PC-3 (cell line): Measurements from ENCODE around the gene BCO1.

ENCODE experiments used
- EZH2 ChIP-seq: fragments of 300-600 bp; sonication (generic); IDR thresholded peaks from one replicate; pipeline ENCODE4 v1.6.1; 2017; ENCODE audit warnings: antibody characterized with exemption, mild to moderate bottlenecking, low read length; ENCODE audit not compliant: unreplicated experiment
- TF ChIP-seq, protein P1 (sequence below): fragments of 300-600 bp; sonication (generic); conservative IDR thresholded peaks from 2 replicates; pipeline ENCODE4 v1.5.1; 2017; ENCODE audit warnings: antibody characterized with exemption, low read depth, mild to moderate bottlenecking, low read length

DNA sequence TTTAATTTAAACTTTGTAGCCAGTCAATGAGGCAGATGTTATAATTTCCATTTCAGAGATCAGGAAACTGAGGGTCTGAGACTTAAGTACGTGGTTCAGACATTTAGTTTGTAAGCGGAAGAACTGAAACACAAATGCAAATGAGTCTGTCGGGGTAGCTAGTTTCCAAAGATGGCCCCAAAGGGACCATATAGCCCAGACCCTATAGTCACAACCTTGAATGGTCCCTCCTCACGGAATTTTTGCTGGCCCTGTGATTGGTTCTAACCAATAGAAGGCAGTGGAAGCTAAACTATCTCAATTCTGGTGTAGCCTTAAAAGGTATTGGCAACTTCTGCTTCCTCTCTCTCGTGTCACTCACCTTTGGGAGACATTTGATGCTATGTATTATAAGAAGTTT, 7.5 kb upstream of the BCO1 start:
- no peak for TF ChIP-seq EZH2
- TF ChIP-seq, protein P1, sequence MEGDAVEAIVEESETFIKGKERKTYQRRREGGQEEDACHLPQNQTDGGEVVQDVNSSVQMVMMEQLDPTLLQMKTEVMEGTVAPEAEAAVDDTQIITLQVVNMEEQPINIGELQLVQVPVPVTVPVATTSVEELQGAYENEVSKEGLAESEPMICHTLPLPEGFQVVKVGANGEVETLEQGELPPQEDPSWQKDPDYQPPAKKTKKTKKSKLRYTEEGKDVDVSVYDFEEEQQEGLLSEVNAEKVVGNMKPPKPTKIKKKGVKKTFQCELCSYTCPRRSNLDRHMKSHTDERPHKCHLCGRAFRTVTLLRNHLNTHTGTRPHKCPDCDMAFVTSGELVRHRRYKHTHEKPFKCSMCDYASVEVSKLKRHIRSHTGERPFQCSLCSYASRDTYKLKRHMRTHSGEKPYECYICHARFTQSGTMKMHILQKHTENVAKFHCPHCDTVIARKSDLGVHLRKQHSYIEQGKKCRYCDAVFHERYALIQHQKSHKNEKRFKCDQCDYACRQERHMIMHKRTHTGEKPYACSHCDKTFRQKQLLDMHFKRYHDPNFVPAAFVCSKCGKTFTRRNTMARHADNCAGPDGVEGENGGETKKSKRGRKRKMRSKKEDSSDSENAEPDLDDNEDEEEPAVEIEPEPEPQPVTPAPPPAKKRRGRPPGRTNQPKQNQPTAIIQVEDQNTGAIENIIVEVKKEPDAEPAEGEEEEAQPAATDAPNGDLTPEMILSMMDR, result no peak
